Tibial nerve (tissue), 4 donors: ENCODE results near the gene KNTC1. TPM values are rescaled to one million over a fixed set of nuclear protein-coding genes. Genes with fewer than 3 reads are reported as not detected.
"Not testable (repeated sequence)": the region's sequence is repeated elsewhere in the genome, so short reads cannot be mapped to it uniquely, and the experiment has no call there.

Experiments
- DNase-seq, 2 donors: peaks; one replicate each; pipeline ENCODE4 v3.0.0-alpha.2; 2019; ENCODE audit warnings: low spot score in 2 of 2
- H3K27ac ChIP-seq, 4 donors: fragments of 200-600 bp; sonication (generic) in 3 of 4; one replicate each; pipeline ENCODE4 v1.5.1; 2017 to 2019; ENCODE audit warnings: mild to moderate bottlenecking in 1 of 4
- H3K27me3 ChIP-seq, 2 donors: fragments of 200-600 bp; sonication (generic) in 1 of 2; one replicate each; pipeline versions ENCODE4 v1.5.1 to v1.6.0; 2017 to 2019
- H3K36me3 ChIP-seq, 3 donors: fragments of 200-600 bp; sonication (generic); one replicate each; pipeline ENCODE4 v1.5.1; 2018 to 2019
- H3K4me1 ChIP-seq, 4 donors: fragments of 200-600 bp; sonication (generic) in 3 of 4; one replicate each; pipeline ENCODE4 v1.5.1; 2017 to 2019
- H3K4me3 ChIP-seq, 4 donors: fragments of 200-600 bp; sonication (generic) in 3 of 4; one replicate each; pipeline ENCODE4 v1.5.1; 2017 to 2019; ENCODE audit warnings: mild to moderate bottlenecking in 1 of 4, moderate library complexity in 1 of 4
- H3K9me3 ChIP-seq, 4 donors: fragments of 200-600 bp; sonication (generic) in 3 of 4; one replicate each; pipeline ENCODE4 v1.5.1; 2017 to 2019
- CTCF ChIP-seq, 5 experiments: fragments of 200-600 bp in 3 of 5; fragments of 450-650 bp in 2 of 5; sonication (generic) in 3 of 5; IDR thresholded peaks; one replicate each; pipeline ENCODE4 v1.5.1; 2016 to 2019; ENCODE audit warnings: antibody characterized with exemption in 5 of 5, mild to moderate bottlenecking in 3 of 5, moderate library complexity in 2 of 5
- EP300 ChIP-seq, 2 donors: sonication (generic); formaldehyde crosslinking; IDR thresholded peaks; one replicate each; pipeline ENCODE4 v1.6.1; 2017; ENCODE audit warnings: antibody characterized with exemption in 2 of 2, mild to moderate bottlenecking in 1 of 2
- POLR2A ChIP-seq, 2 donors: fragments of 450-650 bp; IDR thresholded peaks; one replicate each; pipeline ENCODE4 v1.6.1; 2017; ENCODE audit warnings: antibody characterized with exemption in 2 of 2, mild to moderate bottlenecking in 2 of 2, moderate library complexity in 2 of 2
- WGBS, 2 donors: methylation state at CpG; one replicate each; pipeline ENCODE4 v1.1.5; 2018; 5-methylcytosine and 5-hydroxymethylcytosine counted together
- total RNA-seq, 4 donors: library from RNA; depleted of rRNA; stranded (reverse); fragments of >200 nt; gene quantifications; one replicate each; pipeline ENCODE4 v1.1.0, GENCODE V29; 2016

Gene KNTC1
- total RNA-seq, 4 donors from 2014 or later: 14.2 to 27.8 (median 19.7) TPM

DNA sequence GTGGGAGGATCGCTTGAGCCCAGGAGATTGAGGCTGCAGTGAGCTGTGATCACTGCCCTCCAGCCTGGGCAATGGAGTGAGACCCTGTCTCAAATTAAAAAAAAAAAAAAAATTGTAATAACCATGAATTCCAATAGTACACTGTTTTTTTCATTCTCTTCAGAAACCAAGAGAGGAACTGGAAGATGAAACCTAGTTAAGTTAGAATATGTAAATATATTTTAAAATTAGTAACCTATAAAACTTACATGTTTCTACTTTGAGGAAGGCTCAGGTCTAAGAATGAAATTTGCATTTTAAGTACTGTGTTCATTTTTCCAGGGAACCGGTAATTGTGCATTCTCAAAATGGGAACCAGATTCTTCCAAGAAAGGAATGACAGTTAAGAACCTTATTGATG lies 18.8 kb downstream of the KNTC1 start:
- H3K4me1 ChIP-seq: no peaks in the 10 kb centered on the region
- H3K9me3 ChIP-seq: no peaks in the 10 kb centered on the region
- TF ChIP-seq EP300 (IDR thresholded peaks at IDR 0.05): no peak
- no peak for TF ChIP-seq POLR2A (IDR thresholded peaks at IDR 0.05)
- no peak for TF ChIP-seq CTCF (IDR thresholded peaks at IDR 0.05)
- no peaks in the 10 kb centered on the region for H3K27me3 ChIP-seq
- H3K36me3 ChIP-seq: peaks cover 0 to 54% (median 0%) of the 10 kb centered on the region in 3 donors
- H3K27ac ChIP-seq: no peak overlapping the region
- WGBS, 2 donors: 97% methylated on average over 2 of the region's 2 CpGs
- H3K4me3 ChIP-seq: no peak overlapping the region
- DNase-seq: no peak

DNA sequence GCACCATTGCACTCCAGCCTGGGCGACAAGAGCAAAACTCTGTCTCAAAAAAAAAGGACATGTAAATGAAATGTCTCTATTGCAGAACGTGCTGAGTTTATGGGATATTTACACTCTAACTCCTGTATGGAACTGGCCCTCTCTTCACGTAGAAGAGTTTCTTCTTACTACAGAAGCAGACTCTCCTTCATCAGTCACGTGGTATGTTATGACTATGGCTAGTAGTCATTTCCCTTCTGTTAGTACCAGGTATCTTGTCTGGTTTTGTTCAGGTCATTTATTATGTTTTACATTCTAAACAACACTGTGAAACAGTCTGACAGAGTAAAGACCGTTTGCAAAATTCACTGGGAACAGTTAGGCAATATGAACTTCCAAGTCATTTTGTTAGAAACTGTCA lies 20.3 kb downstream of the KNTC1 start:
- H3K36me3 ChIP-seq: peaks cover 0 to 58% (median 0%) of the 10 kb centered on the region in 3 donors
- TF ChIP-seq POLR2A (IDR thresholded peaks at IDR 0.05): no peak
- TF ChIP-seq CTCF (IDR thresholded peaks at IDR 0.05): no peak
- TF ChIP-seq EP300 (IDR thresholded peaks at IDR 0.05): no peak
- no peaks in the 10 kb centered on the region for H3K9me3 ChIP-seq
- H3K27ac ChIP-seq: no peak overlapping the region
- H3K4me3 ChIP-seq: no peak overlapping the region
- no peak for DNase-seq
- no peaks in the 10 kb centered on the region for H3K27me3 ChIP-seq
- WGBS, 2 donors: 86 to 91% methylated on average over 5 of the region's 5 CpGs
- no peaks in the 10 kb centered on the region for H3K4me1 ChIP-seq

GRCh38 chr12:122558745-122559641 lies 31.9 kb downstream of the KNTC1 start:
- no peak overlapping the region for H3K4me3 ChIP-seq
- 97 to 99% methylated on average over 16 of the region's 16 CpGs for WGBS, 2 donors
- TF ChIP-seq POLR2A (IDR thresholded peaks at IDR 0.05) (no peak), EP300 (IDR thresholded peaks at IDR 0.05) (no peak), CTCF (IDR thresholded peaks at IDR 0.05) (no peak)
- no peaks in the 10 kb centered on the region for H3K4me1 ChIP-seq
- H3K36me3 ChIP-seq: peaks cover 0 to 66% (median 0%) of the 10 kb centered on the region in 3 donors
- H3K27me3 ChIP-seq: no peaks in the 10 kb centered on the region
- peaks cover 0 to 4% (median 0%) of the 10 kb centered on the region in 4 donors for H3K9me3 ChIP-seq
- no peak overlapping the region for H3K27ac ChIP-seq
- DNase-seq: no peak

- WGBS, 2 donors: 59 to 66% methylated on average over 3 of the region's 3 CpGs
- Histone ChIP-seq H3K4me1 (no peaks in the 10 kb centered on the region), H3K4me3 (no peak overlapping the region), H3K27me3 (no peaks in the 10 kb centered on the region), H3K36me3 (peaks cover 0 to 64% (median 0%) of the 10 kb centered on the region in 3 donors), H3K27ac (no peak overlapping the region), H3K9me3 (peaks cover 0 to 4% (median 0%) of the 10 kb centered on the region in 4 donors)
- TF ChIP-seq EP300 (IDR thresholded peaks at IDR 0.05): no peak
- no peak for TF ChIP-seq POLR2A (IDR thresholded peaks at IDR 0.05)
- TF ChIP-seq CTCF (IDR thresholded peaks at IDR 0.05): no peak
- DNase-seq: no peak
Observed at GRCh38 chr12:122560138-122560537, 33.1 kb downstream of the KNTC1 start.

DNA sequence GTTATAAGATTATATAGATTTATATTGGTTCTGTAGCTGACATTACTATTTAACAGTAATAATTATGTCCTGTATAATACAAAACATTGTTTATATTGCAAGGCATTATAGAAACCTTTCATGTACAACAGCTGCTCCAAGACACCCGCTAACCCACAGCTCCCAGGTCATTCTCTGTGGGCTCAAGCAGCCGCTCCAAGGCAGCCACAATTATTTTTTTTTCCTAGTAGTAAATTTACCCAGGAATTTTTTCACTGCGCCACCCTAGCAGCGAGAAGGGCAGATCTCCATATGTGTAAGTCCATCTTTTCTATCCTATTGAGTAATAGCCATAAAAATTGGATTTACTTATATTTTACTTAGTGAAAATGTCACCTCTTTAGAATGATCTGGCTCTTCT lies 36.3 kb downstream of the KNTC1 start:
- Histone ChIP-seq H3K4me1 (no peaks in the 10 kb centered on the region), H3K27me3 (no peaks in the 10 kb centered on the region), H3K4me3 (no peak overlapping the region), H3K27ac (no peak overlapping the region), H3K36me3 (peaks cover 0 to 53% (median 0%) of the 10 kb centered on the region in 3 donors), H3K9me3 (peaks cover 0 to 4% (median 0%) of the 10 kb centered on the region in 4 donors)
- 83 to 95% methylated on average over 4 of the region's 4 CpGs for WGBS, 2 donors
- no peak for DNase-seq
- TF ChIP-seq EP300 (IDR thresholded peaks at IDR 0.05) (no peak), CTCF (IDR thresholded peaks at IDR 0.05) (no peak), POLR2A (IDR thresholded peaks at IDR 0.05) (no peak)

DNA sequence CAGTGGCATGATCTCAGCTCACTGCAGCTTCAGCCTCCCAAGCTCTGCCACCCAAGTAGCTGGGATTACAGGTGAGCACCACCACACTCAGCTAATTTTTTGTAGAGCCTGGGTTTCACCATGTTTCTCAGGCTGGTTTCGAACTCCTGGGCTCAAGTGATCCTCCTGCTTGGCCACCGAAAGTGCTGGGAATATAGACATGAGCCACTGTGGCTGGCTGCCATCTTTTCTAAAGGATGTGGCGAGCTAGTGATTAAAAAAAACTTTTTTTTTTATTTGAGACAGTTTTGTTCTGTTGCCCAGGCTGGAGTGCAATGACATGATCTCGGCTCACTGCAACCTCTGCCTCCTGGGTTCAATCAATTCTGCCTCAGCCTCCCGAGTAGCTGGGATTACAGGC lies 39.8 kb downstream of the KNTC1 start:
- 98 to 99% methylated on average over 5 of the region's 5 CpGs for WGBS, 2 donors
- not testable (repeated sequence) for DNase-seq, H3K9me3 ChIP-seq, H3K27ac ChIP-seq, H3K4me1 ChIP-seq, H3K27me3 ChIP-seq, H3K4me3 ChIP-seq
- H3K36me3 ChIP-seq: peaks cover 0 to 67% (median 0%) of the 10 kb centered on the region in 3 donors
